Measurements from ENCODE around the gene INPPL1.

The INPPL1 gene

DNA sequence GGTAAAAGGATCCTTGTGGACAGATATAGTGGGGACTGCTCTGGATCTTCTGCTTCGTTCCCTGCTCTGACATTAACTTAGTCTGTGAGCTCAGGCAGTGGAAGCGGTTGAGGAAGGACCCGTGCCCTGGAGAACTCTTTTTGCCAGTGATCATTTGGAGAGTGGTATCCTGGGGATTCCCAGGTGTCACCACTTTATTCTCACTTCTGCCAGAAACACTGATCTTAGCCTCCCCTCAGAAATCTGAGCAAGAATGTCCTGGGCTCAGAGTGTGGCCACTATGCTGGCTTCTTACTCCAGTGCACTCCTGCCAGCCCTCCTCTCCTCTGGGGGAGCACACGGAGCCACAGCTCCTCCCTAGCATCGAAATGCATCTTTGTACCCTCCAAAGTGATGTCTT, 27.0 kb downstream of the INPPL1 start:
- peaks cover 5 to 48% (median 11%) of the 10 kb centered on the region in 3 experiments for H3K27me3 ChIP-seq (ENCODE audit: control insufficient read depth in 3 of 3, insufficient read depth in 3 of 3, low read depth in 1 of 3, low read length in 3 of 3)
- H2BK120ac ChIP-seq (ENCODE audit: low read depth, low read length) = no peak overlapping the region
- no peak overlapping the region for H4K91ac ChIP-seq (ENCODE audit: low read depth, low read length, poor library complexity)
- WGBS, 2 donors (ENCODE audit: extremely low coverage in 2 of 2, insufficient read length in 2 of 2, insufficient replicate concordance in 1 of 2) = no CpG with 5 or more reads among the region's 5 CpGs
- H3K36me3 ChIP-seq (replicated peaks in 1 of 2; ENCODE audit: control insufficient read depth in 2 of 2, insufficient read depth in 2 of 2, low read length in 2 of 2) = no peaks in the 10 kb centered on the region
- no peak overlapping the region for H3K9ac ChIP-seq (ENCODE audit: low read depth, low read length, poor library complexity)
- no peak overlapping the region for H2BK12ac ChIP-seq (ENCODE audit: low read length)
- peaks cover 0 to 6% of the 10 kb centered on the region in 2 donors for H3K9me3 ChIP-seq (replicated peaks in 1 of 2; ENCODE audit: control insufficient read depth in 2 of 2, insufficient read depth in 1 of 2, low read depth in 1 of 2, low read length in 2 of 2)
- no peak overlapping the region for H3K18ac ChIP-seq (ENCODE audit: low read length)
- no peak overlapping the region for H3K4me3 ChIP-seq (ENCODE audit: low read length in 2 of 2)
- H3K27ac ChIP-seq (replicated peaks; ENCODE audit: low read length) = no peak overlapping the region
- no peak overlapping the region for H2BK5ac ChIP-seq (ENCODE audit: low read length)
- H2AFZ ChIP-seq (ENCODE audit: low read length) = no peak overlapping the region
- no peak overlapping the region for H3K23ac ChIP-seq (ENCODE audit: low read depth, low read length, poor library complexity)
- no peak overlapping the region for H3K4ac ChIP-seq (ENCODE audit: low read length)
- no peak for DNase-seq (ENCODE audit: low spot score)
- H2BK15ac ChIP-seq (ENCODE audit: low read length) = no peak overlapping the region
- H3K4me1 ChIP-seq (ENCODE audit: control insufficient read depth in 2 of 2, insufficient read depth in 1 of 2, low read depth in 1 of 2, low read length in 2 of 2) = no peaks in the 10 kb centered on the region
- H3K79me1 ChIP-seq (ENCODE audit: low read depth, low read length) = no peaks in the 10 kb centered on the region
- no peak overlapping the region for H2AK5ac ChIP-seq (ENCODE audit: low read depth, low read length)
- H3K4me2 ChIP-seq (ENCODE audit: insufficient read depth, low read length, poor library complexity, severe bottlenecking) = no peak overlapping the region
- no peak overlapping the region for H4K8ac ChIP-seq (ENCODE audit: low read depth, low read length)
- no peak overlapping the region for H3K14ac ChIP-seq (ENCODE audit: low read length)

DNA sequence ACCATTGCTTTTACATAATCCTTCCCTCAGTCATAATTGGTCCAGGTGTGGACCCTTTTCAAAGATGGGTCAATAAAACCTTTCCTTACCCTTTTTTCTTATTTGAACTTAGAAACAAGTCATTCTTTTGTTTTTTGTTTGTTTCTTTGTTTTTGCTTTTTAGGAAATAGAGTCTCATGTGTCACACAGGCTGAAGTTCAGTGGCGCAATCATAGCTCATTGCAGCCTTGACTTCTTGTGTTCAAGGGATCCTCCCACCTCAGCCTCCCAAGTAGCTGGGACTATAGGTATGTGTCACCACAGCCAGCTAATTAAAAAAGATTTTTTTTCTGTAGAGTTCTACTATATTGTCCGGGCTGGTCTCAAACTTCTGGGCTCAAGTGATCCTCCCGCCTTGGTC, 28.8 kb downstream of the INPPL1 start:
- peaks cover 0 to 4% of the 10 kb centered on the region in 2 donors for H3K9me3 ChIP-seq (replicated peaks in 1 of 2; ENCODE audit: control insufficient read depth in 2 of 2, insufficient read depth in 1 of 2, low read depth in 1 of 2, low read length in 2 of 2)
- H4K91ac ChIP-seq (ENCODE audit: low read depth, low read length, poor library complexity) = no peak overlapping the region
- no peak overlapping the region for H3K9ac ChIP-seq (ENCODE audit: low read depth, low read length, poor library complexity)
- no peak overlapping the region for H3K4me2 ChIP-seq (ENCODE audit: insufficient read depth, low read length, poor library complexity, severe bottlenecking)
- peaks cover 0 to 32% (median 0%) of the 10 kb centered on the region in 3 experiments for H3K27me3 ChIP-seq (ENCODE audit: control insufficient read depth in 3 of 3, insufficient read depth in 3 of 3, low read depth in 1 of 3, low read length in 3 of 3)
- WGBS, 2 donors (ENCODE audit: extremely low coverage in 2 of 2, insufficient read length in 2 of 2, insufficient replicate concordance in 1 of 2) = no CpG with 5 or more reads among the region's 3 CpGs
- no peak overlapping the region for H2AK5ac ChIP-seq (ENCODE audit: low read depth, low read length)
- H2BK120ac ChIP-seq (ENCODE audit: low read depth, low read length) = no peak overlapping the region
- no peak overlapping the region for H3K18ac ChIP-seq (ENCODE audit: low read length)
- H3K27ac ChIP-seq (replicated peaks; ENCODE audit: low read length) = no peak overlapping the region
- H2BK5ac ChIP-seq (ENCODE audit: low read length) = no peak overlapping the region
- no peak overlapping the region for H2BK15ac ChIP-seq (ENCODE audit: low read length)
- no peaks in the 10 kb centered on the region for H3K79me1 ChIP-seq (ENCODE audit: low read depth, low read length)
- no peak overlapping the region for H2AFZ ChIP-seq (ENCODE audit: low read length)
- H4K8ac ChIP-seq (ENCODE audit: low read depth, low read length) = no peak overlapping the region
- H3K4me3 ChIP-seq (ENCODE audit: low read length in 2 of 2) = no peak overlapping the region
- no peak overlapping the region for H3K4ac ChIP-seq (ENCODE audit: low read length)
- H3K36me3 ChIP-seq (replicated peaks in 1 of 2; ENCODE audit: control insufficient read depth in 2 of 2, insufficient read depth in 2 of 2, low read length in 2 of 2) = no peaks in the 10 kb centered on the region
- H3K14ac ChIP-seq (ENCODE audit: low read length) = no peak overlapping the region
- H2BK12ac ChIP-seq (ENCODE audit: low read length) = no peak overlapping the region
- H3K4me1 ChIP-seq (ENCODE audit: control insufficient read depth in 2 of 2, insufficient read depth in 1 of 2, low read depth in 1 of 2, low read length in 2 of 2) = no peaks in the 10 kb centered on the region
- no peak for DNase-seq (ENCODE audit: low spot score)
- H3K23ac ChIP-seq (ENCODE audit: low read depth, low read length, poor library complexity) = no peak overlapping the region

DNA sequence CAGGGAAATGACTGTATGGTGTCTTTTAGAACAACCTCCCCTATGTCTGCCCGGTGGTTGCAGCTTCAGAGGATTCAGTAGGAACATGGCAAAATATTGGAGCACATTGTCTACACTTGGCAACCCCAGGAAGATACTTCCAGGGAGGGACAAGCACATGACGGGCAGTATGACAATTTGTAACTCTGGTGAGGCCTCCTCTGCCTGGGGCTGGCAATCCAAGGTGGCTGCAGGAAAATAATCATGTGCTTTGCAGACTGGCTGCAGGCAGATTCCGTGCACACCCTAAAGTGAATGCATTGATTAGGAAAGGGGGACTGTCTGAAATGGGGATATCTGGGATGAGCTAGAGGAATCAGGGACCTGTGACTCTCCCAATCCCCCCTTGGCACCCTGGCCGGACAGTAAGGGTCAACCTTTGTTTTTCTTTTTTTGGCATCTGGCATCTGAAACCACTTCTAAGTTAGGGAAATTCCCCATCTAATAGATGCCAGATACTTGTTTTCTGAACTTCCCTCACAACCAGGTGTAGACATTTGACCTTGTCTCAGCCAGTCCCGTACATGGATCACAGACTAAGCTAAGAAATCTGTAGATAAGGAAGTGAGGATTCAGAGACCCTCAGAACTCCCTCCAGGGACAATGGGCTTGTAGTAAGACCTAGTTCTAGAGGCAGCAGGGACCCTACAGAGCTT, 29.9 kb downstream of the INPPL1 start:
- H3K4ac ChIP-seq (ENCODE audit: low read length) = no peak overlapping the region
- H3K4me3 ChIP-seq (ENCODE audit: low read length in 2 of 2) = no peak overlapping the region
- no peak overlapping the region for H4K8ac ChIP-seq (ENCODE audit: low read depth, low read length)
- no peaks in the 10 kb centered on the region for H3K36me3 ChIP-seq (replicated peaks in 1 of 2; ENCODE audit: control insufficient read depth in 2 of 2, insufficient read depth in 2 of 2, low read length in 2 of 2)
- H2BK15ac ChIP-seq (ENCODE audit: low read length) = no peak overlapping the region
- no peak overlapping the region for H4K91ac ChIP-seq (ENCODE audit: low read depth, low read length, poor library complexity)
- no peak overlapping the region for H3K23ac ChIP-seq (ENCODE audit: low read depth, low read length, poor library complexity)
- no peak for DNase-seq (ENCODE audit: low spot score)
- no peak overlapping the region for H3K4me2 ChIP-seq (ENCODE audit: insufficient read depth, low read length, poor library complexity, severe bottlenecking)
- no peak overlapping the region for H3K18ac ChIP-seq (ENCODE audit: low read length)
- no peak overlapping the region for H3K27ac ChIP-seq (replicated peaks; ENCODE audit: low read length)
- no peaks in the 10 kb centered on the region for H3K79me1 ChIP-seq (ENCODE audit: low read depth, low read length)
- no peak overlapping the region for H3K14ac ChIP-seq (ENCODE audit: low read length)
- H2BK5ac ChIP-seq (ENCODE audit: low read length) = no peak overlapping the region
- H3K9ac ChIP-seq (ENCODE audit: low read depth, low read length, poor library complexity) = no peak overlapping the region
- no peak overlapping the region for H2BK120ac ChIP-seq (ENCODE audit: low read depth, low read length)
- H2AFZ ChIP-seq (ENCODE audit: low read length) = no peak overlapping the region
- WGBS, 2 donors (ENCODE audit: extremely low coverage in 2 of 2, insufficient read length in 2 of 2, insufficient replicate concordance in 1 of 2) = no CpG with 5 or more reads among the region's 5 CpGs
- H2BK12ac ChIP-seq (ENCODE audit: low read length) = no peak overlapping the region
- H3K4me1 ChIP-seq (ENCODE audit: control insufficient read depth in 2 of 2, insufficient read depth in 1 of 2, low read depth in 1 of 2, low read length in 2 of 2) = no peaks in the 10 kb centered on the region
- no peak overlapping the region for H2AK5ac ChIP-seq (ENCODE audit: low read depth, low read length)
- peaks cover 0 to 4% of the 10 kb centered on the region in 2 donors for H3K9me3 ChIP-seq (replicated peaks in 1 of 2; ENCODE audit: control insufficient read depth in 2 of 2, insufficient read depth in 1 of 2, low read depth in 1 of 2, low read length in 2 of 2)
- peaks cover 0 to 22% (median 0%) of the 10 kb centered on the region in 3 experiments for H3K27me3 ChIP-seq (ENCODE audit: control insufficient read depth in 3 of 3, insufficient read depth in 3 of 3, low read depth in 1 of 3, low read length in 3 of 3)

DNA sequence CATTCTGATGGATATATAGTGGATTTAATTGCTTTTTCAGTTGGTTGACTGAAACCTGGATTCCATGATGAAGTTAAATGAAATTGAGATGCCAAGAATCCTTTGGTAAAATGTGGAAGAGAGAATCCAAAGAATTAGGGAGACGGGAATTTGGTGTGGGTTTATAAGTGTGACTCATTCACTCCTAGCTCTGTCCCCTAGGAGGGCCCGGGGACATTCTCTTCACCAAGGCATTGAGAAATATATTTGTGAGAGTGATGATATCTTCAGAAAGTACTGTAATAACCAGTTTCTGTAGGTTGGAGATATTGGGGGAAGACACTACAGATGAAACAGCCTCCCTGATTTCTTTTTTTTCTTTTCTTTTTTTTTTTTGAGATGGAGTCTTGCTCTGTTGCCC, 33.0 kb downstream of the INPPL1 start:
- Histone ChIP-seq H3K27ac (replicated peaks; ENCODE audit: low read length) (no peak overlapping the region), H2AFZ (ENCODE audit: low read length) (no peak overlapping the region), H2BK120ac (ENCODE audit: low read depth, low read length) (no peak overlapping the region), H3K36me3 (replicated peaks in 1 of 2; ENCODE audit: control insufficient read depth in 2 of 2, insufficient read depth in 2 of 2, low read length in 2 of 2) (no peaks in the 10 kb centered on the region), H4K8ac (ENCODE audit: low read depth, low read length) (no peak overlapping the region), H2BK15ac (ENCODE audit: low read length) (no peak overlapping the region), H2BK5ac (ENCODE audit: low read length) (no peak overlapping the region), H2AK5ac (ENCODE audit: low read depth, low read length) (no peak overlapping the region), H3K4me3 (ENCODE audit: low read length in 2 of 2) (no peak overlapping the region), H2BK12ac (ENCODE audit: low read length) (no peak overlapping the region), H4K91ac (ENCODE audit: low read depth, low read length, poor library complexity) (no peak overlapping the region), H3K27me3 (ENCODE audit: control insufficient read depth in 3 of 3, insufficient read depth in 3 of 3, low read depth in 1 of 3, low read length in 3 of 3) (peaks cover 0 to 3% (median 0%) of the 10 kb centered on the region in 3 experiments), H3K9me3 (replicated peaks in 1 of 2; ENCODE audit: control insufficient read depth in 2 of 2, insufficient read depth in 1 of 2, low read depth in 1 of 2, low read length in 2 of 2) (peaks cover 0 to 4% of the 10 kb centered on the region in 2 donors), H3K4ac (ENCODE audit: low read length) (no peak overlapping the region), H3K14ac (ENCODE audit: low read length) (no peak overlapping the region), H3K18ac (ENCODE audit: low read length) (no peak overlapping the region), H3K23ac (ENCODE audit: low read depth, low read length, poor library complexity) (no peak overlapping the region), H3K4me2 (ENCODE audit: insufficient read depth, low read length, poor library complexity, severe bottlenecking) (no peak overlapping the region), H3K79me1 (ENCODE audit: low read depth, low read length) (no peaks in the 10 kb centered on the region), H3K9ac (ENCODE audit: low read depth, low read length, poor library complexity) (no peak overlapping the region), H3K4me1 (ENCODE audit: control insufficient read depth in 2 of 2, insufficient read depth in 1 of 2, low read depth in 1 of 2, low read length in 2 of 2) (no peaks in the 10 kb centered on the region)
- DNase-seq (ENCODE audit: low spot score) = no peak
- WGBS, 2 donors (ENCODE audit: extremely low coverage in 2 of 2, insufficient read length in 2 of 2, insufficient replicate concordance in 1 of 2) = no CpG with 5 or more reads among the region's 2 CpGs

All from neuronal stem cell (in vitro differentiated cells).